ENCODE data around the gene GAL. TPM values are rescaled to one million over a fixed set of nuclear protein-coding genes. Genes with fewer than 3 reads are reported as not detected.
A peak's percentile ranks its signal among the peaks of the same experiment; 100 is the strongest.
"Not testable (repeated sequence)": the region's sequence is repeated elsewhere in the genome, so short reads cannot be mapped to it uniquely, and the experiment has no call there.

The GAL gene, protein sequence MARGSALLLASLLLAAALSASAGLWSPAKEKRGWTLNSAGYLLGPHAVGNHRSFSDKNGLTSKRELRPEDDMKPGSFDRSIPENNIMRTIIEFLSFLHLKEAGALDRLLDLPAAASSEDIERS
- 10 to 100 TPM in 1 of 4 donors, 1 to 10 TPM in 1, not detected in 2; 1.9 to 14.1 TPM for total RNA-seq

- Histone ChIP-seq H3K27me3 (peaks cover 70% of the 10 kb centered on the region), H3K27ac (no peak within 1 kb of the TSS), H3K4me1 (peaks cover 0 to 12% (median 11%) of the 10 kb centered on the region in 4 donors), H3K4me3 (peak within 1 kb of the TSS in 3 of 4 donors; percentile 20 to 50 (median 24)), H3K36me3 (no peaks in the 10 kb centered on the region), H3K9me3 (no peaks in the 10 kb centered on the region)
- WGBS, 2 donors (ENCODE audit: low coverage in 1 of 2) = 15% methylated on average over 66 of the region's 113 CpGs; no CpG with 5 or more reads in 1 of the 2 donors
- intact Hi-C loops (cut with DNase I; ENCODE audit: low total_unique reads) (no loop called here), in situ Hi-C loops (cut with MboI; ENCODE audit: low pct_ligation_motif_present in 1 of 4, low pct_unique_long_range_greater_than_20kb in 1 of 4, low sequenced_read_pairs in 3 of 4) (no loop called here)
- no peak for DNase-seq
- TF ChIP-seq EP300 (IDR thresholded peaks at IDR 0.05; ENCODE audit: low read depth) (no peak), POLR2A (IDR thresholded peaks at IDR 0.05) (no peak), CTCF (IDR thresholded peaks at IDR 0.05) (no peak), POLR2AphosphoS5 (IDR thresholded peaks at IDR 0.05) (no peak)
Observed at GRCh38 chr11:68684385-68685356, at the start of gene GAL. Gene GAL (plus strand): TSS chr11:68684544. CDS start chr11:68684924, 380 bp downstream.

DNA sequence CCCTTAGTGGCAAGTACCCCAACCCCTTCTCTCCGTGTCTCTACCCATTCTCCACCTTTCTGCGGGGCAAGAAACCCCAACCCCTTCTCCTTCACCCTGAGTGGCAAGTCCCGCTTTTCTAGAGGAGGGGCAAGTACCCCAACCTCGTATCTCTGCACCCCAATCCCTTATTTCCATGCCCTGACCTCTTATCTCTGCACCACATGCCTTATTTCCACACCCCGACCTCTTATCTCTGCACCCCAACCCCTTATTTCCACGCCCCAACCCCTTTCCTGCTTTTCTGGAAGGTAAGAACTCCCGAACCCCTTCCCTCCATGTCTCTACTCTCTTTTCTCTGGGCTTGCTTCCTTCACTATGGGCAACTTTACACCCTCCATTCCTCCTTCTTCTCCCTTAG, 49.7 kb upstream of the GAL start:
- in situ Hi-C loops (cut with MboI; ENCODE audit: low pct_ligation_motif_present in 1 of 4, low pct_unique_long_range_greater_than_20kb in 1 of 4, low sequenced_read_pairs in 3 of 4); intact Hi-C loops (cut with DNase I; ENCODE audit: low total_unique reads): not testable (repeated sequence)
- 66% methylated on average over 7 of the region's 7 CpGs; no CpG with 5 or more reads in 1 of the 2 donors for WGBS, 2 donors (ENCODE audit: low coverage in 1 of 2)

GRCh38 chr11:68635172-68635571, 49.2 kb upstream of the GAL start:
- intact Hi-C loops (cut with DNase I; ENCODE audit: low total_unique reads); in situ Hi-C loops (cut with MboI; ENCODE audit: low pct_ligation_motif_present in 1 of 4, low pct_unique_long_range_greater_than_20kb in 1 of 4, low sequenced_read_pairs in 3 of 4); H3K27ac ChIP-seq; H3K27me3 ChIP-seq; H3K4me1 ChIP-seq; DNase-seq; H3K36me3 ChIP-seq; H3K4me3 ChIP-seq; H3K9me3 ChIP-seq: not testable (repeated sequence)
- 81% methylated on average over 6 of the region's 7 CpGs; no CpG with 5 or more reads in 1 of the 2 donors for WGBS, 2 donors (ENCODE audit: low coverage in 1 of 2)

More for the DNA sequence above, 49.7 kb upstream of the GAL start:
- not testable (repeated sequence) for H3K27ac ChIP-seq, DNase-seq, H3K9me3 ChIP-seq, H3K4me1 ChIP-seq, H3K27me3 ChIP-seq, H3K36me3 ChIP-seq, H3K4me3 ChIP-seq

- in situ Hi-C loops (cut with MboI; ENCODE audit: low pct_ligation_motif_present in 1 of 4, low pct_unique_long_range_greater_than_20kb in 1 of 4, low sequenced_read_pairs in 3 of 4); H3K36me3 ChIP-seq; H3K4me1 ChIP-seq; DNase-seq; H3K27ac ChIP-seq; H3K27me3 ChIP-seq; intact Hi-C loops (cut with DNase I; ENCODE audit: low total_unique reads); H3K4me3 ChIP-seq; H3K9me3 ChIP-seq: not testable (repeated sequence)
- WGBS, 2 donors (ENCODE audit: low coverage in 1 of 2) = 84% methylated on average over 10 of the region's 10 CpGs; no CpG with 5 or more reads in 1 of the 2 donors
Observed at GRCh38 chr11:68635883-68636282, 48.5 kb upstream of the GAL start.

- intact Hi-C loops (cut with DNase I; ENCODE audit: low total_unique reads); in situ Hi-C loops (cut with MboI; ENCODE audit: low pct_ligation_motif_present in 1 of 4, low pct_unique_long_range_greater_than_20kb in 1 of 4, low sequenced_read_pairs in 3 of 4): not testable (repeated sequence)
- 65% methylated on average over 3 of the region's 3 CpGs; no CpG with 5 or more reads in 1 of the 2 donors for WGBS, 2 donors (ENCODE audit: low coverage in 1 of 2)
Observed at GRCh38 chr11:68639322-68639721, 45.0 kb upstream of the GAL start.

DNA sequence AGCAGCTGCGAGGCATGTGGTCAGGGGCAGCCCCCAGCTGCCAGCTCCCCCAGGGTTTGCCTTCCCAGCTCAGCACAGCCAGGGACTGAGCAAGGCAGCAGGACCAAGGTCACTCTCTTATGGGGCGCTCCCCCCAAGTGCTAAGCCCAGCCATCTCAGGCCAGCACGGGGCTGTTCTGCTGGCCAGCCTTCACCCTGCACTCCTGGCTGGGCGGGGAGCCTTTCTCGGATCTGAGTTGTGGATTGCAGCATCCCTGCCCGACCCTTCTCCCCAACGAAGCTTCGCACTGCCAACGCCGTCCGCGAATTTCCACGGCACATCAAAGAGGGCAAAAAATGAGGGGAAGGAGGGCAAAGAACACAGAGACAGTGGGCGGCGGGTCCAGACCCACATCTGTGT, 42.5 kb upstream of the GAL start:
- intact Hi-C loops (cut with DNase I; ENCODE audit: low total_unique reads) = no loop called here
- in situ Hi-C loops (cut with MboI; ENCODE audit: low pct_ligation_motif_present in 1 of 4, low pct_unique_long_range_greater_than_20kb in 1 of 4, low sequenced_read_pairs in 3 of 4) = loop anchor here in 1 of 4 donors (5.0 kb wide), 1 partner anchor 125 kb away; no protein-coding TSS in a partner anchor
- 86% methylated on average over 15 of the region's 15 CpGs; no CpG with 5 or more reads in 1 of the 2 donors for WGBS, 2 donors (ENCODE audit: low coverage in 1 of 2)

More at GRCh38 chr11:68639322-68639721, 45.0 kb upstream of the GAL start:
- not testable (repeated sequence) for DNase-seq, H3K36me3 ChIP-seq, H3K4me3 ChIP-seq, H3K4me1 ChIP-seq, H3K9me3 ChIP-seq, H3K27ac ChIP-seq
- peaks cover 16% of the 10 kb centered on the region for H3K27me3 ChIP-seq

More for the DNA sequence above, 42.5 kb upstream of the GAL start:
- H3K27me3 ChIP-seq = peaks cover 16% of the 10 kb centered on the region
- H3K4me3 ChIP-seq = no peak overlapping the region
- no peaks in the 10 kb centered on the region for H3K36me3 ChIP-seq
- no peak for TF ChIP-seq POLR2A (IDR thresholded peaks at IDR 0.05)
- no peak for TF ChIP-seq POLR2AphosphoS5 (IDR thresholded peaks at IDR 0.05)
- no peak for TF ChIP-seq EP300 (IDR thresholded peaks at IDR 0.05; ENCODE audit: low read depth)
- TF ChIP-seq CTCF (IDR thresholded peaks at IDR 0.05) = no peak
- DNase-seq = no peak
- H3K4me1 ChIP-seq = no peaks in the 10 kb centered on the region
- peaks cover 4 to 7% of the 10 kb centered on the region in 2 donors for H3K9me3 ChIP-seq
- H3K27ac ChIP-seq = no peak overlapping the region

Data from transverse colon (tissue), 4 donors.